ENCODE measurements around the gene DCDC2B.
"Not testable (repeated sequence)": the region's sequence is repeated elsewhere in the genome, so short reads cannot be mapped to it uniquely, and the experiment has no call there.

Gene DCDC2B

GRCh38 chr1:32255072-32256071, 46.5 kb downstream of the DCDC2B start:
- DNase-seq = no peak

- no peak for DNase-seq
Measured at GRCh38 chr1:32256473-32257226, 47.8 kb downstream of the DCDC2B start.

- DNase-seq = no peak
Measured at GRCh38 chr1:32257227-32257508, 48.3 kb downstream of the DCDC2B start.

GRCh38 chr1:32263236-32263593, 54.3 kb downstream of the DCDC2B start:
- not testable (repeated sequence) for DNase-seq

GRCh38 chr1:32263744-32264143, 54.9 kb downstream of the DCDC2B start:
- DNase-seq = no peak

Data from amygdala (tissue), 56 donors.